AG10803 (cell line): Measurements from ENCODE around the gene HYAL3.
"Not testable (repeated sequence)": the region's sequence is repeated elsewhere in the genome, so short reads cannot be mapped to it uniquely, and the experiment has no call there.

Experiments used
- DNase-seq: peaks from one replicate; pipeline ENCODE4 v3.0.0; 2010; ENCODE audit warnings: low read depth
- H3K4me3 ChIP-seq: 2 replicates; pipeline ENCODE4 v1.5.1; 2011; ENCODE audit warnings: mild to moderate bottlenecking, low read length, control low read depth
- CTCF ChIP-seq: conservative IDR thresholded peaks from 2 replicates; pipeline ENCODE4 v1.5.1; 2011; ENCODE audit warnings: mild to moderate bottlenecking, low read length, control low read depth, inconsistent platforms

Gene HYAL3

DNA sequence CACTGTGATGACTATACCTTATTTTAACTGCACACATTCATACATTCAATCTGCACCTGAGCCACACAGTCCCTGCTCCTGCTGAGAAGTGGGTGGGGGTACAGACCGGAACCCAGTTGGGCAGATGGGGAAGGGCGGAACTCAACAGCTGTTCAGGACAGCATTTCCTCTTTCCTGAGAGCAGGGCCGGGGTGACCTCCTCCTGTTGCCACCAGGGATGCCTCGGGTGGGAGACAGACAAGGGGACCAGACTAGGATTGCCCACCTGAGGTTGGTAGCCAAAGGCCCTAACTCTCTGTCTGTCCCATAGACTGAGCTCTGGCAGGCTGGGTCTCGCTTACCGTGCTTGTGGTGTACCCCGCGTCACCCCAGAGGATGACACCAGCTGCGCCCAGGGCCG lies 19.4 kb upstream of the HYAL3 start:
- DNase-seq: no peak
- no peak for TF ChIP-seq CTCF
- H3K4me3 ChIP-seq: no peak overlapping the region

GRCh38 chr3:50318163-50318562 lies 19.0 kb upstream of the HYAL3 start:
- no peak for DNase-seq
- no peak for TF ChIP-seq CTCF
- H3K4me3 ChIP-seq: no peak overlapping the region

GRCh38 chr3:50317300-50317699 lies 18.1 kb upstream of the HYAL3 start:
- no peak for DNase-seq
- no peak for TF ChIP-seq CTCF
- H3K4me3 ChIP-seq: no peak overlapping the region

DNA sequence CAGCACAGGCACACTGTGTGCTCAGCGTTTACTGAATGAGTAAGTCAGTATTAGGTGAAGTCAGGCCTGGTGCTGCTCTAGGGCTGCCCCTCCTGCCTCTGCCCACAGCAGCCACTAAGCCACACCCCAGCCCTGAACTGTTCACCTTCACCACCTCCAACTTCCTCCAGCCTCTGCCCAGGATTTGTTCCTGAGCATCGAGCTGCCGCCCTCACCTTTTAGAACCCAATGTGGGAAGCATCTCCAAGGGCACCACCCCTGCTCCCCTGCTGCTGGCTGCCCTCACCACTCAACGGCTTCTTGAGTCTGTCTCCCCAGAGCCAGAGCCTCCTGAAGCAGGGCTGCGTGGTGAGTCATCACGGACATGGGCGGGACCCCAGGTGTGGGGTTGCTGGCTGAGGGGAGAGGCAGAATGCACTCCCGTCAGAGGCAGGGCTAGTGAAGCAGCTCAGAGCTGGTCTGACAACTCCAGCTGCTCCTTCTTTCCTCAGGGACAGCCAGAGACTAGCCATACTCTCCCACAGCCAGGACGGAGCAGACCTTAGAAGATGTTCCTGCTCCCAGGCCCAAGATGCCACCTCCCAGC lies 17.5 kb upstream of the HYAL3 start:
- TF ChIP-seq CTCF: no peak
- no peak for DNase-seq
- no peak overlapping the region for H3K4me3 ChIP-seq

DNA sequence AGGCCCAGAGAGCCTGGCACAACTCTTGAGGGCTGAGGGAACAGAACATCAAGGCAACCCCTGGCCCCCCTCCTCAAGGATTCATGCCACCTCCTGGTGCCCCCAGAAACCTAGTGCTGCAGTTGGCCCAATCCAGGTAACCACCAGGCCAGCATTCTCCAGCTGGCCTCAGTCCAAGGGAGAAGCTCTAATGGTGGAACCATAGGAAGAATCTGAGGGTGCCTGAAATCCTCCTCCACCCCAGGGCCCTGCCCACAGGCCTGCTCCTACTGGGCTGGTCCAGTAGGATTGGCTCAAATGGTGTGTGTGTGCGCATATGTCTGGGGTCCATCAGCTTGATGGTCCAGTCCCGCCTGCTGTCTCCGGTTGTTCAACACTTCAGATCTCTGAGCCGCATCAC lies 15.6 kb upstream of the HYAL3 start:
- H3K4me3 ChIP-seq: no peak overlapping the region
- no peak for TF ChIP-seq CTCF
- no peak for DNase-seq

- no peak for DNase-seq
- H3K4me3 ChIP-seq: no peak overlapping the region
- TF ChIP-seq CTCF: no peak
These were observed 15.1 kb upstream of the HYAL3 start for GRCh38 chr3:50314342-50314741.

DNA sequence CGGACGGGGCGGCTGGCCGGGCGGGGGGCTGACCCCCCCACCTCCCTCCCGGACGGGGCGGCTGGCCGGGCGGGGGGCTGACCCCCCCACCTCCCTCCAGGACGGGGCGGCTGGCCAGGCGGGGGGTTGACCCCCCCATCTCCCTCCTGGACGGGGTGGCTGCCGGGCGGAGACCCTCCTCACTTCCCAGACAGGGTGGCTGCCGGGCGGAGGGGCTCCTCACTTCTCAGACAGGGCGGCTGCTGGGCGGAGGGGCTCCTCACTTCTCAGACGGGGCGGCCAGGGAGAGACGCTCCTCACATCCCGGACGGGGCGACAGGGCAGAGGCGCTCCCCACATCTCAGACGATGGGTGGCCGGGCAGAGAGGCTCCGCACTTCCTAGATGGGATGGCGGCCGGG lies 12.8 kb upstream of the HYAL3 start:
- not testable (repeated sequence) for H3K4me3 ChIP-seq, DNase-seq

DNA sequence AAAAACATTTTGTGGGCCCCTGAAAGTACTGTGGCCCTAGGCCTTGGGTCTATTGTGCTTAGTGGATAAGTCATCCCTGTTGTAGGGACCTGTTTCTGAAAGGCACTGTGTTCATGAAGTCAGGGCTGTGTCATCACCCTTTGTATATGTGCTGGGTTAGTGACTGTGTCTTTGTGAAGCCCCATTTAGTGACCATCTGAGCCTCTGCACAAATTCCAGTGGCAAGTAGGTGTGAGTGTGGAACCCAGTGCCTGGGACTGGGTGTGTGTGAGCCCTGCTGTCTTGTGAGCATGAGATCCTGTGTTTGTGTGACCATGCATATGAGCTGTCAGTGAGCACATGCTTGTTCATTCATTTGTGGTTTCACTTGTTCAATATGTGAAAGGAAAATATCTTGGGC lies 5.4 kb upstream of the HYAL3 start:
- no peak for DNase-seq
- H3K4me3 ChIP-seq: no peak overlapping the region
- no peak for TF ChIP-seq CTCF
